ENCODE data around the gene CAVIN1.

DNA sequence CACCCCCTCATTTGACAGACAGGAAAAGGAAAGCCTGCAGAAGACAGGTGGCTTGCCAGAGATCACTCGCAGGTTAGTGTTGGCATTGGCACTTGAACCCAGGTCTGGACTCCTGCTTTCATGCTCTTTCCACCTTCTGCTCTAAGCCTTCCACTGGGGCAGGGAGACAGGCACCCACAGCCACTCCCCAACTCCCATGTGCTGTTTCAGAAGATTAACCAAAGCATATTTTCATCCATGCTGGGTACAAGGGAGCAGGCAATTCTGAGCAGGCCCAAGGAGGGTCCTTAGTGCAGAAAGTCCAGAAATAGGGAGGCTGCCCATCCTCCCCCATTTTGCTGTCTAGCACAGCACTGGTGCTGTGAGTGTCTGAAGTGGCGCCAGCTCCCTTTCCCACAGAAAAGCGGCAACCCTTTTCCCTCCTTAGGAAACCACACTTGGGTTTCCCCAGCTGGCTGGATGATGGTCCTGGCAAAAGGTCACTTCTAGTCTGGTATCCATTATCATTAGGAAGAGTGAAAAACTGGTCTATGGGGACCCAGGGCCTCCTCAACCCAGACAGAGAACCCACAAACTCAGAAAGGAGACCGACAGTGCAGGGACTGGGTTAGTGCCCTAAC is 2.0 kb upstream of the CAVIN1 start:
- TF ChIP-seq CTCF (IDR thresholded peaks at IDR 0.05) (no peak), EZH2phosphoT487 (IDR thresholded peaks at IDR 0.05) (no peak), EZH2 (IDR thresholded peaks at IDR 0.05) (no peak)

All from neural progenitor cell (in vitro differentiated cells).